Measurements from ENCODE around the gene TRA2A.
A peak's percentile ranks its signal among the peaks of the same experiment; 100 is the strongest.
"Not testable (repeated sequence)": the region's sequence is repeated elsewhere in the genome, so short reads cannot be mapped to it uniquely, and the experiment has no call there.

TRA2A gene

DNA sequence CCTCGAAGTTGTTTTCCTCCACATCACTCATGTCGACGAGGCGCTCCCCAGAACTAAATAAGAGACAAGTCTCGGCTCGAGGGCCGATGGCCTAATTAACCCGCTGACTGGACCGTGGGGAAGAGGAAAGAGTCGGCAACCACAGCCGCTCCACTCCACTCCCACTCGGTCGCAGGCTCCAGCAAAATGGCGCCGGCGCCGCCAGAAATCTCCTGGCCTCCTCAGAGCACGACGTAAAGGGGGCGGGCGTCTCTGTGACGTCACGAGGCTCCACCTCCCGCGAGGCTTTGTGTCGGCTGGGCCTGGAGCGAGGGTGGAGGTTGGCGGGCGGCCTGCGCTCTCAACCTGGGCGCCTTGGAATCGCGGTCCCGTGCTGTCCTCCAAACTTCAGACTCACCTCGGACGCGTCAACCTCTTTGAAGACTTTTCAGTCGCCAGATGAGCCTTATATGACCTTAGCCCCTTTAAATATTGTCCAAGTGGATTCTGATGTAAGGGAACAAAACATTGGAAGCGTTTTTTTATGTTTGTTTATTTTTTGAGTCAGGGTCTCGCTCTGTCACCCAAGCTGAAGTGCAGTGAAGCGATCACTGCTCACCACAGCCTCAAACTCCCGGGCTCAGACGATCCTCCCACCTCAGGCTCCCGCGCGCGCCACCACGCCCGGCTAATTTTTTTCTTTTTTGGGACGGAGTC, at the start of gene TRA2A:
Gene TRA2A (minus strand): TSS at position 188 of the 696 bp plus-strand sequence. CDS start 157 bp downstream, at position 31.
- peak; percentile 94 for DNase-seq (ENCODE audit: low spot score)

DNA sequence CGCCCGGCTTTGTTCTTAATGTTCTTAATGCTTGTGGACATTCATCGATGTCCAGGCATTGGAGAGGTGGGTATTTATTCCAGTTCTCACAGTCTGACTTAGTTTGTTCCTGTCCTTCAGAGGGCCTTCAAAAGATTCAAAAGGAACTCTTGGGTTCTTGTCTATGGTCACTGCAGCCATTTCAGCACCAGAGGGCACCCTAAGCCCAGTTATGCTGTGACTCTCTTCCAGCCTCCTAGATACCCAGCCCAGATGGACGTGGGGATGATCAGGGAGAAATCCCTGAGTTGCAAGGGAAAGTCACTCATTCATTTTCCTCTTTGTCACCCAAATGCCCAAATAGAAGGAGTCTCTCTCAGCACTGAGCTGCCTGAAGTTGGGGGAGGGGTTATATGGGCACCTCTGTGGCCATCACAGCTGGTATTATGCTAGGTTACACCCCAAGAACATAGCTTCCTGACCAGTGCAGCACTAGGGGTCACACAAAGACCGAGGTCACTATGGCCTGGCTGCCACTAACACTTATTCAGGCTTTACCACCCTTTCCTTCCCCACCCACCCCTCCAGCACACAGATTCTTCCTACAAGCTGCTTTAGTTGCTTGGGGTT, 38.9 kb upstream of the TRA2A start:
- DNase-seq (ENCODE audit: low spot score): peak; percentile 72

- no peak for DNase-seq (ENCODE audit: low spot score)
Measured at GRCh38 chr7:23558303-23558702, 26.5 kb upstream of the TRA2A start.

- DNase-seq (ENCODE audit: low spot score): no peak
Measured at GRCh38 chr7:23547662-23548061, 15.9 kb upstream of the TRA2A start.

DNA sequence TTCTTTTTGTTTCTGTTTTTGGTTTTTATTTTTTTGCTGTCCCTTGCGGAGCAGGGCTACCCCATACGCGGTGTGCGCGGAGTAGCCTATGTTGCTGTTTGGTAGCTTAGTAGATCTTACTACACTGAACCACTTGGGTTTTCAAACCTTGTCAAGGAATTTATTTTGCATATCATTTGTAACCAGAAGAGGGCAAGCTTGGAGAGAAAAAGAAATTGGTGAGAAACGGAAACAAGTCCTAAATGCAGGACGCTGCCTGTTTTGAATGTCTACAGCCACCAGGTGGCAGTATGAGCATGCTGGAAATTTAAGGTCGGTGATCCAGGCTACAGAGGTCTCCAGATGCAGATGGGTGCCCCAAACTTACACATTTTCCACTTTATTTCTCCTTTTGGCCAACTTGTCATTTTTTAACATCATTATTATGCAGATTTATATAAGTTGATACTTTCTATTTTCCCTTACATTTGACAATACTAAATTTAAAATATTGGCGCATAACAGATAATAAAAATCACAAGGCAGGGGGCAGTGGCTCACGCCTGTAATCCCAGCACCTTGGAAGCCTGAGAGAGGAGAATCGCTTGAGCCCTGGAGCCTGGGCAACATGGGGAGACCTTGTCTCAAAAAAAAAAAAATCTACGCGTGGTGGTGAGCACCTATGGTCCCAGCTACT, 15.3 kb upstream of the TRA2A start:
- DNase-seq (ENCODE audit: low spot score): peak; percentile 92

DNA sequence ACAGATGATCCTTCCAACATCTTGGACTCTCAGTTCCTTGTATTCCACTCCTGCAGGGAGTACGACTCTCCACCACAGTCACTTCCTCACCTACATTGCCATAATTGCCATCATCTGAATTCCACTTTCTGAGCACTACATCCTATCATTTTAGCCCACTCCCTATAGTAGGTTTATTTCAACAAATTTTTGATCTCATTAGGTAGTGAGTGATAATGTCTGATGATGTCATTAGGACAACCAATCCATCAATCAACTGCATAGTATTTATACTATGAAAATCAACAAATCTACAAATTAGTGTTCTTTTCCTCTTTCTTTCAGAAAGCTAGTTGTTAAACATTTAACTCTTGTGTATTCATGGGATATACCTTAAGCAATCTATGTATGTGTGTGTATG, 13.7 kb upstream of the TRA2A start:
- no peak for DNase-seq (ENCODE audit: low spot score)

GRCh38 chr7:23544913-23545354, 13.2 kb upstream of the TRA2A start:
- DNase-seq (ENCODE audit: low spot score): peak; percentile 49

GRCh38 chr7:23542752-23543151, 11.0 kb upstream of the TRA2A start:
- no peak for DNase-seq (ENCODE audit: low spot score)

- no peak for DNase-seq (ENCODE audit: low spot score)
Measured at GRCh38 chr7:23539494-23539907, 7.7 kb upstream of the TRA2A start.

GRCh38 chr7:23538301-23538700, 6.5 kb upstream of the TRA2A start:
- no peak for DNase-seq (ENCODE audit: low spot score)

GRCh38 chr7:23533238-23533604, 1.4 kb upstream of the TRA2A start:
- peak; percentile 39 for DNase-seq (ENCODE audit: low spot score)

DNA sequence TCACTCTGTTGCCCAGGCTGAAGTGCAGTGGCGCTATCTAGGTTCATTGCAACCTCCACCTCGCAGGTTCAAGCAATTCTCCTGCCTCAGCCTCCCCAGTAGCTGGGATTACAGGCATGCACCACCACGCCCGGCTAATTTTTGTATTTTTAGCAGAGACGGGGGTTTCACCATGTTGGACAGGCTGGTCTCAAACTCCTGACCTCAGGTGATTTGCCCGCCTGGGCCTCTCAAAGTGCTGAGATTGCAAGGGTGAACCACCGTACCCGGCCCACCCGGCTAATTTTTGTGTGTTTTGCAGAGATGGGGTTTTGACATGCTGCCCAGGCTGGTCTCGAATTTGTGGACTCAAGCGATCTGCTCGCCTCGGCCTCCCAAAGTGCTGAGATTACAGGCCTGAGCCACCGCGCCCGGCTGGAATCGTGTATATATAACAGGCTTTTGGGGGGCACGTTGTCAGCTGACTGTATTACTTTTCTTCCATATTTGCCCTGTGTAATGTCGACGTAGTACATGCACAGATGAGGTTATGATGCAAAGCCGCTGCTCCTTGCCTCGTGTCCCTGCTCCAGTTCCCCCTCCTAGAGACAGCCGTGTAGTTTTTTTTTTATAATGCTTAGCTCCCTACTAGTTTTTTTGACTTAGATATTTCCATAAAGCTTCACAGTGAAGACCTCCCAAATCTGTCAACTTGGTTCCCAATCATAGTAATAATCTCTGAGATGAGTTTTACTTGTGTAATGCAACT, 883 bp upstream of the TRA2A start:
- no peak for DNase-seq (ENCODE audit: low spot score)

DNA sequence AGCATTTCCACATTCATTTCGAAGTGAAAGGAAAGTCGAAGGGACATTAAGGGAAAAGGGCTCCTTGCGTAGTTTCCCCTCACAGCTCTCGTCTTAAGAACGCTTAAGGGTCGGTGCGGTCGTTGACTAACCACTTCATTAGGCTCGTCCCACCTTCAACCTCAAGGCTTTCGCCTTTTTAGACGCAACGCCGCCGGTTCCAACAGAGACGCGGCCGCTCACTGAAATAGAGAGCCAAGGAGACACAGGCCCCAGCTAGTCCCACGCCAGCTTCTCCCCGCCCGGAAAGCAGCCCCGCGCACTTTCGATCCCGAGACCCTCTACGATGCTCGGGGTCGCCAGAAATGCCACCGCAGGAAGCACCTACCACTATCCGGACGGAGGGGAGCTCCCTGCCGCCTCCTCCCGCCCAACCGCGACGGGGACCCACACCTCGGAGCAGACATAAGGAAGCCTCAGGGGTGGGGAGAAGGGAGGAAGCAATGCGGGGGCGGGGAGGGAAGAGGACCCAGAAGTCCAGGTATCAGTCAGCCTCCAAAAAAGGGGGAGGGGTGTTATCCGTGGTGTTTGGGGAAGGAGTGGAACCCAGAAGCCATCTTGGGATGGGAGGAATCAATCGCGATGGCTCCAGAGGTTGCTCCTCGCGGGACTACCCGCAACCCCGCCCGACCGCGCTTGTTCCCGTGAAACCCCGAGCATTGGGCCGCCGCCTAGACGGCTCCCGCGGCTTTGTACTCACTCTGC, 559 bp downstream of the TRA2A start:
- DNase-seq (ENCODE audit: low spot score): peak; percentile 74

DNA sequence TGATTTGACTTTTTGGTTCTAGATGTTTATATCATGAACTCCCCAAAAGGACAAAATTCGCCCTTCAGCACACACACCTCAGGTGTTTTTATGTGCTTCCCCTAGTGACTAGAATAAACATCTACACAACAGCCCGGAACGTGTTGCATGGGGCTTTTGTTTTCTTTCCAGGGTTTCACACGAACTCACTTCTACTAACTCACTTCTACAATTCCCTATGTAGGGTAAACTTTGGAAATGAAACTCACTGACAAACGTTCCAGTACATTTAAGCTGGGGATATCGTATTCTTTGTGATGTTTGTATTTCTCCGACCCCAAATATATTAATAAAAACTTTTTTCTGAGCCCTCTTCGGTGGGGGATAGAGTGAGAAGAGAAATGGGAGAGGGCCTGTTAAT, 1.4 kb downstream of the TRA2A start:
- DNase-seq (ENCODE audit: low spot score): peak; percentile 81

DNA sequence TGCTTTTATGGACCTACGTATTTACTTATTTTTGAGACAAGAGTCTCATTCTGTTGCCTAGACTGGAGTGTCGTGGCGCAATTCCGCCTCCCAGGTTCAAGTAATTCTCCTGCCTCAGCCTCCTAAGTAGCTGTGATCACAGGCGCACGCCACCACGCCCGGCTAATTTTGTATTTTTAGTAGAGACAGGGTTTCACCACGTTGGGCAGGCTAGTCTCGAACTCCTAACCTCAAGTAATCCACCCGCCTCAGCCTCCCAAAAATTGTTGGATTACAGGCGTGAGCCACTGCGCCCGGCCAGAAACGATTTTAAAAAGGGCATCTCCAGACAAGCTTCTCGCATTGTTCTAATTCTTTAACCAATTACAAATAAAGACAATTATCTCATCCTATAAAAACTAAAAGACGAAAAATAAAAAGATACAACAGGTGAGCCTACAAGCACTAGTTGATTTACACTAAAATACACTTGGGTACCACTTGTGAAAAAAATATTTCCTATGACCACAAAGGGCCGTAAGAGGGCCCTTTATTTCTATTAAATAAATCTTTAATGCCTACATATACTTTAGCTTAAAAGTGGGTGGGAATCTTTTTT, 2.4 kb downstream of the TRA2A start:
- DNase-seq (ENCODE audit: low spot score): no peak

GRCh38 chr7:23525611-23526010, 6.2 kb downstream of the TRA2A start:
- DNase-seq (ENCODE audit: low spot score): not testable (repeated sequence)

- no peak for DNase-seq (ENCODE audit: low spot score)
Measured at GRCh38 chr7:23524473-23524872, 7.3 kb downstream of the TRA2A start.

DNA sequence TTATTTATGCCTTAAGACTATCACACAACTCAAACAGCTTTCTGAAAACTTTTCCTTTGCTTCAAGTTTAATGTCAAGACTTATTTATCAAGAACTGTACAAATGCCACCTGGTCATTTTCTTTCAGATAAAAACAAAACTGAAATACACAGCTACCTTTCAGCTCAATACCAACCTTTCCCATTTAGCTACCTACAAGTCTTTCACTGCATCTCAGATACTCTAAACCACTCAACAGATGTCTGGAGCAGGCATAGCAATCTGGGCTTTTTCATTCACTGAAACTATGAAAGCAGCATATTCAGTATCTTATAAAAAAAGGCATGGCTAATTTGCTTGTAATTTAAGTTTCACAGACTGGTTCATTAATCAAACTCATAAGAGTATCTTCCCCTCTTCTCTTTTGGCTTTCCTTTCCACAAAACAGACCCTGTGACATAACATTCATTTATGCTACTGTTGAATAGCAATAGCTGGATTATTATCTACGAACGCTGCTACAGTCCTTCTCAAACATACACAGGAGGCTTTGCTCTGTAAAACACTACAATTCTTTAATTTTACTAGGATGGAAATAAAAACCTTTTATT, 8.2 kb downstream of the TRA2A start:
- no peak for DNase-seq (ENCODE audit: low spot score)

DNA sequence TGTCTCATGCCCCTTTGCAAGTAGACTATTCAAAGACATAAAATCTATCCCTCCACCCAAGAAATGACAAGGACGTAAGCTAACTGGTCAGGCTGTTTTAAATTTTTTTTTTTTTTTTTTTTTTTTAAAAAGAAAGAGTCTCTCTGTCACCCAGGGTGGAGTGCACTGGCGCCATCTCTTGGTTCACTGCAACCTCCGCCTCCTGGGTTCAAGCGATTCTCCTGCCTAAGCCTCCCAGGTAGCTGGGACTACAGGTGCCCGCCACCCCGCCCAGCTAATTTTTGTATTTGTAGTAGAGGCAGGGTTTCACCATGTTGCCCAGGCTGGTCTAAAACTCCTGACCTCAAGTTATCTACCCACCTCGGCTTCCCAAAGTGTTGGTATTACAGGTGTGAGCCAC, 11.2 kb downstream of the TRA2A start:
- DNase-seq (ENCODE audit: low spot score): no peak

DNA sequence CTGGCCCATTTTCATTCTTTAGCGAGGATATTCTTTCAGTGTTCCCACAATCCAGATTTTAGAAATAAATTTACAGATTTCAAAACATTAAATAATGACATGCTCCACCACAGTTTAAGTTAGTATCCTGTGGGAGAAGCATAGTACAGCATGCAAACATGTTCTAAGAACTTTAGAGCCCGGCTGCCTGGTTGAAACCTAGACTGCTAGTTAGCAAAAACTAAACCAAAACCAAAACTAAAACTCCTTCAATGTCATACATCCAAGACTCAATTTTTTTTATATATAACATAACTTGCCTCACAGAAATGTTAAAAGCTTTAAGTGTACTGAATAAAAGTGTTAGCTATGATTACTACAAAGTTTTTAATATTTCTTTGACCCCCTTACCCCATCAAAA, 17.0 kb downstream of the TRA2A start:
- DNase-seq (ENCODE audit: low spot score): no peak

DNA sequence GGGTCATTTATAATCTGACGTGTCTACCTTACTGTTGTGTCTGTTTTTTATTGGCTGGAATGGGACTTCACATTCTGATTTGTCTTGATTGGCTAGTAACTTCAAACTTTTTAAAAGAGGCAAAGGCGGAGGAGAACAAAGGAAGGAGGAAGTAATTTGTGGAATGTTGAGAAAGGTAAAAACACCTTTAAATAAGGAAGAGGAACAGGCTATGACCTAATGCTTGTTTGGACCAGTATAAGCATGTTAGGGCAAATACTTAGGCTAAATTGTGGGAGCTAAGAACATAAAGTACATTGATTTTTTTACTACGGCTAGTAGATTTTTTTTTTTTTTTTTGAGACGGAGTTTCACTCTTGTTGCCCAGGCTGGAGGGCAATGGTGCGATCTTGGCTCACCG, 18.0 kb downstream of the TRA2A start:
- DNase-seq (ENCODE audit: low spot score): not testable (repeated sequence)

Data from RKO (cell line).